SK-N-SH (cell line): ENCODE measurements around the gene B3GALT4. TPM values are rescaled to one million over a fixed set of nuclear protein-coding genes. Genes with fewer than 3 reads are reported as not detected.
A peak's percentile ranks its signal among the peaks of the same experiment; 100 is the strongest.

Experiments used
- CTCF ChIA-PET: fragments of 300-600, 350-600 bp; formaldehyde crosslinking; extraction: SDS; loops from one replicate; lab custom pipeline; 2021; lab: Yijun Ruan, JAX
- POLR2A ChIA-PET: fragments of 350-600 bp; sonication (Branson Sonifier 250); formaldehyde crosslinking; extraction: SDS; loops from one replicate; lab custom pipeline; 2020; ENCODE audit warnings: antibody characterized with exemption, inconsistent platforms; lab: Yijun Ruan, JAX
- DNase-seq: peaks from one replicate; pipeline ENCODE4 v3.0.0; 2012
- H2AFZ ChIP-seq: fragments of 200-600 bp; sonication (generic); 2 replicates; pipeline ENCODE4 v1.8.1; 2016; ENCODE audit warnings: antibody characterized with exemption, mild to moderate bottlenecking, low read depth
- H3F3A ChIP-seq: fragments of 200-600 bp; sonication (generic); replicated peaks from 2 replicates; pipeline ENCODE3; 2016; ENCODE audit warnings: antibody characterized with exemption, mild to moderate bottlenecking; ENCODE audit not compliant: insufficient read depth
- H3K27ac ChIP-seq, 2 experiments: fragments of 200-500 bp in 1 of 2; fragments of 200-600 bp in 1 of 2; sonication (Bioruptor generic) in 1 of 2; sonication (generic), shearing (Covaris generic) in 1 of 2; 2 replicates each; pipeline versions ENCODE4 v1.5.1 to v1.6.1; 2014 to 2016; ENCODE audit warnings: low read depth in 2 of 2, inconsistent platforms in 1 of 2, low read length in 1 of 2, mild to moderate bottlenecking in 1 of 2, mixed read lengths in 1 of 2
- H3K27me3 ChIP-seq: fragments of 200-600 bp; sonication (generic), shearing (Covaris generic); 2 replicates; pipeline ENCODE4 v1.6.1; 2016; ENCODE audit warnings: mixed run types; ENCODE audit not compliant: insufficient read depth
- H3K36me3 ChIP-seq, 2 experiments: fragments of 200-500 bp in 1 of 2; fragments of 200-600 bp in 1 of 2; sonication (Bioruptor generic) in 1 of 2; sonication (generic) in 1 of 2; replicated peaks in 1 of 2; 2 replicates each; pipeline versions ENCODE3 to v1.5.1; 2014 to 2016; ENCODE audit warnings: low read length in 1 of 2, mild to moderate bottlenecking in 1 of 2; ENCODE audit not compliant: insufficient read depth in 2 of 2, control insufficient read depth in 1 of 2
- H3K4me1 ChIP-seq, 2 experiments: fragments of 200-500 bp in 1 of 2; fragments of 200-600 bp in 1 of 2; sonication (Bioruptor generic) in 1 of 2; sonication (generic), shearing (Covaris generic) in 1 of 2; 2 replicates each; pipeline versions ENCODE4 v1.5.1 to v1.6.1; 2014 to 2016; ENCODE audit warnings: low read depth in 1 of 2, low read length in 1 of 2, mixed run types in 1 of 2; ENCODE audit not compliant: insufficient read depth in 2 of 2, control insufficient read depth in 1 of 2
- H3K4me2 ChIP-seq: fragments of 200-600 bp; sonication (generic), shearing (Covaris generic); 2 replicates; pipeline ENCODE4 v1.6.1; 2017; ENCODE audit warnings: mixed run types
- H3K4me3 ChIP-seq, 2 experiments: fragments of 200-500 bp in 1 of 2; fragments of 200-600 bp in 1 of 2; sonication (Bioruptor generic) in 1 of 2; sonication (generic), shearing (Covaris generic) in 1 of 2; 2 replicates each; pipeline versions ENCODE4 v1.5.1 to v1.8.1; 2014 to 2016; ENCODE audit warnings: low read depth in 2 of 2, inconsistent platforms in 1 of 2, low read length in 1 of 2, mild to moderate bottlenecking in 1 of 2, mixed read lengths in 1 of 2, moderate library complexity in 1 of 2
- H3K79me2 ChIP-seq: fragments of 200-600 bp; sonication (generic); 2 replicates; pipeline ENCODE4 v1.8.1; 2017; ENCODE audit warnings: mild to moderate bottlenecking; ENCODE audit not compliant: insufficient read depth
- H3K9ac ChIP-seq: fragments of 200-600 bp; sonication (generic); 2 replicates; pipeline ENCODE4 v1.6.1; 2017; ENCODE audit warnings: mixed run types
- H3K9me2 ChIP-seq: fragments of 200-600 bp; sonication (generic); 2 replicates; pipeline ENCODE4 v1.6.1; 2017; ENCODE audit warnings: mixed run types
- H3K9me3 ChIP-seq: fragments of 200-600 bp; sonication (generic); 2 replicates; pipeline ENCODE4 v1.6.1; 2017; ENCODE audit warnings: mixed run types, mild to moderate bottlenecking, moderate library complexity
- H4K20me1 ChIP-seq: fragments of 200-600 bp; sonication (generic); 2 replicates; pipeline ENCODE4 v1.6.1; 2017; ENCODE audit warnings: mild to moderate bottlenecking, mixed run types; ENCODE audit not compliant: insufficient read depth
- ELF1 ChIP-seq: IDR thresholded peaks from 2 replicates; pipeline ENCODE4 v1.4.0; 2012
- GABPA ChIP-seq: IDR thresholded peaks from 2 replicates; pipeline ENCODE4 v1.4.0; 2012; ENCODE audit warnings: low read depth, mild to moderate bottlenecking
- GATA2 ChIP-seq: sonication (generic); formaldehyde crosslinking; IDR thresholded peaks from 2 replicates; pipeline ENCODE4 v1.5.0; 2020; ENCODE audit warnings: mild to moderate bottlenecking, missing genetic modification reagents
- JUND ChIP-seq: IDR thresholded peaks from 2 replicates; pipeline ENCODE4 v1.4.0; 2012
- MEF2A ChIP-seq: IDR thresholded peaks from 2 replicates; pipeline ENCODE4 v1.4.0; 2012; ENCODE audit warnings: low read depth, borderline replicate concordance
- NFIC ChIP-seq: IDR thresholded peaks from 2 replicates; pipeline ENCODE4 v1.4.0; 2012; ENCODE audit warnings: borderline replicate concordance
- NRF1 ChIP-seq: IDR thresholded peaks from 2 replicates; pipeline ENCODE4 v1.6.1; 2012; ENCODE audit warnings: low read depth, mild to moderate bottlenecking, low read length
- RFX5 ChIP-seq: IDR thresholded peaks from 2 replicates; pipeline ENCODE4 v1.6.1; 2012; ENCODE audit warnings: mild to moderate bottlenecking, improper control_type of control experiment, low read length
- TCF12 ChIP-seq: IDR thresholded peaks from 2 replicates; pipeline ENCODE4 v1.4.0; 2012
- TEAD4 ChIP-seq: IDR thresholded peaks from 2 replicates; pipeline ENCODE4 v1.4.0; 2012; ENCODE audit warnings: mild to moderate bottlenecking, borderline replicate concordance; ENCODE audit not compliant: insufficient read depth
- YY1 ChIP-seq: IDR thresholded peaks from 2 replicates; pipeline ENCODE4 v1.4.0; 2012; ENCODE audit warnings: low read depth, mild to moderate bottlenecking
- WGBS: methylation state at CpG from one replicate; pipeline ENCODE4 v1.1.6; 2017; ENCODE audit warnings: low lambda C conversion rate; 5-methylcytosine and 5-hydroxymethylcytosine counted together
- polyA plus RNA-seq, 3 experiments: library from polyadenylated mRNA; depleted of rRNA; stranded (reverse); fragments of >200 nt; gene quantifications; 2 replicates each; pipeline ENCODE4 v1.2.3, GENCODE V29; 2012
- TF ChIP-seq, protein P1 (sequence below): IDR thresholded peaks from 2 replicates; pipeline ENCODE4 v1.6.1; 2012; ENCODE audit warnings: mild to moderate bottlenecking, low read depth, low read length, moderate library complexity
- TF ChIP-seq, protein P2 (sequence below): IDR thresholded peaks from 2 replicates; pipeline ENCODE4 v1.4.0; 2012; ENCODE audit warnings: low read depth, borderline replicate concordance
- TF ChIP-seq, protein P3 (sequence below): IDR thresholded peaks from 2 replicates; pipeline ENCODE4 v1.4.0; 2012; ENCODE audit warnings: low read depth, borderline replicate concordance
- TF ChIP-seq, protein P4 (sequence below): IDR thresholded peaks from 2 replicates; pipeline ENCODE4; 2012

Gene B3GALT4
- polyA plus RNA-seq, 1 of the 3 experiments (the other 2 are of a cell fraction) = 0.56 TPM

DNA sequence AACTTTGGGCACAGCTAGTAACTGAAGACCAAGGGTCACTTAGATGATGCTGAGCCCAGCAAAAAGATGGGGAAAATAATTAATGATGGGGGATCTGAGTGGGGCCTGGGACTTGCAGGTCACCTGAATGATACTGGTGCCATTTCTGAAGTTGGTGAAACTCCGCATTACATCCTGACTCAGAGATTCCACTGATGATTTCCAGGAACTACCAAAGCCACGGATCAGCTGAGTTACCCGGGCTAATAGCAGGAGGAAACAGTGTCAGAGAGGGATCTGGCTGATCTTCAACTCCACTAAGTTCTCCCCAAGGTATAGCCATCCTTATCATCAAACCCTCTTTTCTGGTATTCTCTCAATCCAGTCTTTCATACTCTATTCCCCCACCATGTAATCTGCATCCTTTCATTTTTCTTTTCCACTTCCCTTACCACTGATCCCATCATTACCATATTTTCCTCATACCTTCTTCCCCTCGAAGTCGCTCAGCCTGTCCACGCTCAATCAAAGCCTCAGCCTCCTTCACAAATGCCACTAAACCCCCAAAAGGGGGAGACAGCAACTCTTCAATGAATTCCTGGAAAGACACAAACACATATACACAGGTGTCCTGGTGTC is 25.4 kb upstream of the B3GALT4 start:
- no peak overlapping the region for H3K4me3 ChIP-seq
- no peaks in the 10 kb centered on the region for H3K9me2 ChIP-seq
- peaks cover 6 to 18% of the 10 kb centered on the region in 2 experiments for H3K36me3 ChIP-seq
- no peak for DNase-seq
- H3K9ac ChIP-seq = no peak overlapping the region
- peaks cover 41% of the 10 kb centered on the region for H3F3A ChIP-seq
- no peaks in the 10 kb centered on the region for H4K20me1 ChIP-seq
- peaks cover 10% of the 10 kb centered on the region; the same call in 1 of the 2 replicates for H3K79me2 ChIP-seq
- POLR2A ChIA-PET = no interaction called here
- H3K4me1 ChIP-seq = peaks cover 21 to 30% of the 10 kb centered on the region in 2 experiments
- no peaks in the 10 kb centered on the region for H3K9me3 ChIP-seq
- no peak for TF ChIP-seq RFX5
- no peak for TF ChIP-seq TCF12
- TF ChIP-seq, protein P1, sequence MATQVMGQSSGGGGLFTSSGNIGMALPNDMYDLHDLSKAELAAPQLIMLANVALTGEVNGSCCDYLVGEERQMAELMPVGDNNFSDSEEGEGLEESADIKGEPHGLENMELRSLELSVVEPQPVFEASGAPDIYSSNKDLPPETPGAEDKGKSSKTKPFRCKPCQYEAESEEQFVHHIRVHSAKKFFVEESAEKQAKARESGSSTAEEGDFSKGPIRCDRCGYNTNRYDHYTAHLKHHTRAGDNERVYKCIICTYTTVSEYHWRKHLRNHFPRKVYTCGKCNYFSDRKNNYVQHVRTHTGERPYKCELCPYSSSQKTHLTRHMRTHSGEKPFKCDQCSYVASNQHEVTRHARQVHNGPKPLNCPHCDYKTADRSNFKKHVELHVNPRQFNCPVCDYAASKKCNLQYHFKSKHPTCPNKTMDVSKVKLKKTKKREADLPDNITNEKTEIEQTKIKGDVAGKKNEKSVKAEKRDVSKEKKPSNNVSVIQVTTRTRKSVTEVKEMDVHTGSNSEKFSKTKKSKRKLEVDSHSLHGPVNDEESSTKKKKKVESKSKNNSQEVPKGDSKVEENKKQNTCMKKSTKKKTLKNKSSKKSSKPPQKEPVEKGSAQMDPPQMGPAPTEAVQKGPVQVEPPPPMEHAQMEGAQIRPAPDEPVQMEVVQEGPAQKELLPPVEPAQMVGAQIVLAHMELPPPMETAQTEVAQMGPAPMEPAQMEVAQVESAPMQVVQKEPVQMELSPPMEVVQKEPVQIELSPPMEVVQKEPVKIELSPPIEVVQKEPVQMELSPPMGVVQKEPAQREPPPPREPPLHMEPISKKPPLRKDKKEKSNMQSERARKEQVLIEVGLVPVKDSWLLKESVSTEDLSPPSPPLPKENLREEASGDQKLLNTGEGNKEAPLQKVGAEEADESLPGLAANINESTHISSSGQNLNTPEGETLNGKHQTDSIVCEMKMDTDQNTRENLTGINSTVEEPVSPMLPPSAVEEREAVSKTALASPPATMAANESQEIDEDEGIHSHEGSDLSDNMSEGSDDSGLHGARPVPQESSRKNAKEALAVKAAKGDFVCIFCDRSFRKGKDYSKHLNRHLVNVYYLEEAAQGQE = no peak
- TF ChIP-seq, protein P2, sequence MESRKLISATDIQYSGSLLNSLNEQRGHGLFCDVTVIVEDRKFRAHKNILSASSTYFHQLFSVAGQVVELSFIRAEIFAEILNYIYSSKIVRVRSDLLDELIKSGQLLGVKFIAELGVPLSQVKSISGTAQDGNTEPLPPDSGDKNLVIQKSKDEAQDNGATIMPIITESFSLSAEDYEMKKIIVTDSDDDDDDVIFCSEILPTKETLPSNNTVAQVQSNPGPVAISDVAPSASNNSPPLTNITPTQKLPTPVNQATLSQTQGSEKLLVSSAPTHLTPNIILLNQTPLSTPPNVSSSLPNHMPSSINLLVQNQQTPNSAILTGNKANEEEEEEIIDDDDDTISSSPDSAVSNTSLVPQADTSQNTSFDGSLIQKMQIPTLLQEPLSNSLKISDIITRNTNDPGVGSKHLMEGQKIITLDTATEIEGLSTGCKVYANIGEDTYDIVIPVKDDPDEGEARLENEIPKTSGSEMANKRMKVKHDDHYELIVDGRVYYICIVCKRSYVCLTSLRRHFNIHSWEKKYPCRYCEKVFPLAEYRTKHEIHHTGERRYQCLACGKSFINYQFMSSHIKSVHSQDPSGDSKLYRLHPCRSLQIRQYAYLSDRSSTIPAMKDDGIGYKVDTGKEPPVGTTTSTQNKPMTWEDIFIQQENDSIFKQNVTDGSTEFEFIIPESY = no peak
- TF ChIP-seq NRF1 = no peak
- no peak for TF ChIP-seq YY1
- TF ChIP-seq, all 33 proteins: peak for 0
- H3K27me3 ChIP-seq = no peaks in the 10 kb centered on the region
- no peak overlapping the region for H3K4me2 ChIP-seq
- CTCF ChIA-PET = interaction anchor here (0.8 to 7.3 kb wide), 5 partner anchors 11 to 280 kb away, joined by 3 to 96 read pairs (median 5); no protein-coding TSS in a partner anchor
- WGBS = 70% methylated on average over 6 of the region's 6 CpGs
- no peak overlapping the region for H2AFZ ChIP-seq
- peak overlapping the region in 1 of 2 experiments; percentile 96; a peak in 2 of 4 replicates for H3K27ac ChIP-seq

DNA sequence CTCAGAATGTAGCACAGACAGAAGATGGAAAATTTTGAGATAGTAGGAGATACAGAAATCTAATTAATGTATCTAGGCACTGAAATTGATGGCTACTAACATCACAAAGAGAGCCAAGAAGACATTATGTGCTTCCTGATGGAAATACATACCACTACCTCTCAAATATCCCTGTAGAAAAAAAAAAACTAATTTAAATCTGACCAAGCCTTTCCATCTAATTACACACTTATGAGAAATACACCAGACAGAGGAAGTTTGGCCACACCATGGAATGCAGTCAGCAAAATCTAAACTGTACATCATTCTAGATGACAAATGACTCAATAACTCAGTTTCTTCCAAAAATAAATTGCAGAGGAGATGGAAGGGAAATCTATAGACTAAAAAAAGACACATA is 24.2 kb upstream of the B3GALT4 start:
- POLR2A ChIA-PET = no interaction called here
- CTCF ChIA-PET = no interaction called here
- Histone ChIP-seq H3K27ac (peak overlapping the region; percentile 12 to 96; a peak in 3 of 4 replicates), H3K36me3 (peaks cover 6 to 25% of the 10 kb centered on the region in 2 experiments), H2AFZ (no peak overlapping the region), H3K9ac (no peak overlapping the region; the same call in 1 of the 2 replicates), H3F3A (peaks cover 41% of the 10 kb centered on the region), H3K79me2 (peaks cover 10% of the 10 kb centered on the region; the same call in 1 of the 2 replicates), H3K4me3 (no peak overlapping the region), H4K20me1 (no peaks in the 10 kb centered on the region), H3K27me3 (no peaks in the 10 kb centered on the region), H3K9me2 (no peaks in the 10 kb centered on the region), H3K9me3 (no peaks in the 10 kb centered on the region), H3K4me1 (peaks cover 21 to 30% of the 10 kb centered on the region in 2 experiments), H3K4me2 (no peak overlapping the region)
- no peak for DNase-seq
- TF ChIP-seq MEF2A (peak; percentile 27; the same call in 1 of the 2 replicates), TEAD4 (no peak), TCF12 (no peak), GATA2 (CRISPR knock-in tag) (no peak), GABPA (no peak), NFIC (no peak), ELF1 (no peak), JUND (0 out of 2 replicates have a peak, but pooled peaks have one; percentile 8), RFX5 (no peak)
- TF ChIP-seq, protein P3, sequence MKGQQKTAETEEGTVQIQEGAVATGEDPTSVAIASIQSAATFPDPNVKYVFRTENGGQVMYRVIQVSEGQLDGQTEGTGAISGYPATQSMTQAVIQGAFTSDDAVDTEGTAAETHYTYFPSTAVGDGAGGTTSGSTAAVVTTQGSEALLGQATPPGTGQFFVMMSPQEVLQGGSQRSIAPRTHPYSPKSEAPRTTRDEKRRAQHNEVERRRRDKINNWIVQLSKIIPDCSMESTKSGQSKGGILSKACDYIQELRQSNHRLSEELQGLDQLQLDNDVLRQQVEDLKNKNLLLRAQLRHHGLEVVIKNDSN = no peak
- TF ChIP-seq, protein P1 = no peak
- TF ChIP-seq, protein P4, sequence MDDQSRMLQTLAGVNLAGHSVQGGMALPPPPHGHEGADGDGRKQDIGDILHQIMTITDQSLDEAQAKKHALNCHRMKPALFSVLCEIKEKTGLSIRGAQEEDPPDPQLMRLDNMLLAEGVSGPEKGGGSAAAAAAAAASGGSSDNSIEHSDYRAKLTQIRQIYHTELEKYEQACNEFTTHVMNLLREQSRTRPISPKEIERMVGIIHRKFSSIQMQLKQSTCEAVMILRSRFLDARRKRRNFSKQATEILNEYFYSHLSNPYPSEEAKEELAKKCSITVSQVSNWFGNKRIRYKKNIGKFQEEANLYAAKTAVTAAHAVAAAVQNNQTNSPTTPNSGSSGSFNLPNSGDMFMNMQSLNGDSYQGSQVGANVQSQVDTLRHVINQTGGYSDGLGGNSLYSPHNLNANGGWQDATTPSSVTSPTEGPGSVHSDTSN = peak; percentile 70
